Spleen (tissue), 7 donors: ENCODE data around the gene PSMD13.
A peak's percentile ranks its signal among the peaks of the same experiment; 100 is the strongest.
"Not testable (repeated sequence)": the region's sequence is repeated elsewhere in the genome, so short reads cannot be mapped to it uniquely, and the experiment has no call there.

Experiments used
- POLR2A ChIP-seq, 3 donors: fragments of 450-650 bp; IDR thresholded peaks; one replicate each; pipeline ENCODE4 v1.5.1; 2017; ENCODE audit warnings: antibody characterized with exemption in 3 of 3, mild to moderate bottlenecking in 1 of 3
- POLR2AphosphoS5 ChIP-seq, 3 donors: sonication (generic); formaldehyde crosslinking; IDR thresholded peaks; one replicate each; pipeline ENCODE4 v1.5.1; 2017; ENCODE audit warnings: antibody characterized with exemption in 3 of 3
- TF ChIP-seq, protein P1 (sequence below), 11 experiments: fragments of 200-600 bp in 7 of 11; fragments of 450-650 bp in 4 of 11; sonication (generic) in 4 of 11; IDR thresholded peaks in 8 of 11; conservative IDR thresholded peaks in 3 of 11; 1 replicate in 7 of 11; 2 replicates in 4 of 11; pipeline versions ENCODE4 v1.4.0 to v1.8.0; 2016 to 2021; ENCODE audit warnings: antibody characterized with exemption in 11 of 11, inconsistent platforms in 4 of 11, mild to moderate bottlenecking in 1 of 11
- donor health status: DM: no; HTN: no; CAD: no; lungs with moderate emphysema.
- donor health status: DM: no; HTN: no; CAD: no.
- donor health status: DM: no; HTN: no; CAD: no.

GRCh38 chr11:268716-269145 is 32.0 kb downstream of the PSMD13 start:
- TF ChIP-seq, protein P1, sequence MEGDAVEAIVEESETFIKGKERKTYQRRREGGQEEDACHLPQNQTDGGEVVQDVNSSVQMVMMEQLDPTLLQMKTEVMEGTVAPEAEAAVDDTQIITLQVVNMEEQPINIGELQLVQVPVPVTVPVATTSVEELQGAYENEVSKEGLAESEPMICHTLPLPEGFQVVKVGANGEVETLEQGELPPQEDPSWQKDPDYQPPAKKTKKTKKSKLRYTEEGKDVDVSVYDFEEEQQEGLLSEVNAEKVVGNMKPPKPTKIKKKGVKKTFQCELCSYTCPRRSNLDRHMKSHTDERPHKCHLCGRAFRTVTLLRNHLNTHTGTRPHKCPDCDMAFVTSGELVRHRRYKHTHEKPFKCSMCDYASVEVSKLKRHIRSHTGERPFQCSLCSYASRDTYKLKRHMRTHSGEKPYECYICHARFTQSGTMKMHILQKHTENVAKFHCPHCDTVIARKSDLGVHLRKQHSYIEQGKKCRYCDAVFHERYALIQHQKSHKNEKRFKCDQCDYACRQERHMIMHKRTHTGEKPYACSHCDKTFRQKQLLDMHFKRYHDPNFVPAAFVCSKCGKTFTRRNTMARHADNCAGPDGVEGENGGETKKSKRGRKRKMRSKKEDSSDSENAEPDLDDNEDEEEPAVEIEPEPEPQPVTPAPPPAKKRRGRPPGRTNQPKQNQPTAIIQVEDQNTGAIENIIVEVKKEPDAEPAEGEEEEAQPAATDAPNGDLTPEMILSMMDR (IDR thresholded peaks at IDR 0.05 in 8 of 11, conservative IDR thresholded peaks at IDR 0.05 in 3 of 11): peak in 6 of 11 experiments; percentile 7 to 46 (median 26)
- not testable (repeated sequence) for TF ChIP-seq POLR2A (IDR thresholded peaks at IDR 0.05)
- peak; percentile 0 to 83 (median 76) for TF ChIP-seq POLR2AphosphoS5 (IDR thresholded peaks at IDR 0.05)
